HFF-Myc (cell line): ENCODE measurements around the gene GAL.

Source experiments
- DNase-seq: peaks from one replicate; pipeline ENCODE4 v3.0.0-alpha.2; 2011; ENCODE audit warnings: low read depth; ENCODE audit errors: extremely low read depth
- H3K4me3 ChIP-seq: replicated peaks from 2 replicates; pipeline ENCODE4 v1.5.1; 2011; ENCODE audit warnings: low read depth, mild to moderate bottlenecking, control low read depth, low read length
- TF ChIP-seq, protein P1 (sequence below): IDR thresholded peaks from 2 replicates; pipeline ENCODE4 v1.5.1; 2012; ENCODE audit warnings: mild to moderate bottlenecking, low read depth, low read length, control low read depth; ENCODE audit errors: missing control alignments

Gene GAL

DNA sequence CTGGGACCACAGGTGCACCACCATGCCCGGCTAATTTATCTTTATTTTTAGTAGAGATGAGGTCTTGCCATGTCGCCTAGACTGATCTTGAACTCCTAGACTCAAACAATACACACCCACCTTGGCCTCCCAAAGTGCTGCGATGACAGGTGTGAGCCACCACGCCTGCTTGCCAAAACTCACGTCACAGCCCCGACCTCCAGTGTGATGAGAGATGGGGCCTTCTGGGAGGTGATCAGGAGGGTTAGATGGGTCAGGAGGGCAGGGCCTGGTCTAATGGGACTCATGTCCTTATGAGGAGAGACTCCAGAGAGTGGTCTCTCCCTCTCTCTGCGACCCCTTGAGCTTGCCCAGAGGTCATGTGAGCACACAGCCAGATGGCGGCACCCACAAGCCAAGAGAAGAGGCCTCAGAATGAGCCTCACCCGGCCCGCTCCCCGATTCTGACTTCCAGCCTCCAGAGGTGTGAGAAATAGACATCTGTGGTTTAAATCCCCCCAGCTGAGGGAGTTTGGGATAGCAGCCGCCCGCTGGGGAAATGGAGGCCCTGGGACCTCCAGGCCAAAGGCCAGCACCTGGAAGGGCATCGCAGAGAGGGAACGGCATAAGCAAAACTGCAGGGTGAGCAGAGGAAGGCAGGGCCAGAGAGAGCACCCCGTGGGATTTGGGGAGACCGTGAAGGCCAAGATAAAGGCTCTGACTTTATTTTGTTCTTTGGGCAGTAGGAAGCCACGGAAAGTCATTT is 24.1 kb upstream of the GAL start:
- DNase-seq, result no peak
- TF ChIP-seq, protein P1, sequence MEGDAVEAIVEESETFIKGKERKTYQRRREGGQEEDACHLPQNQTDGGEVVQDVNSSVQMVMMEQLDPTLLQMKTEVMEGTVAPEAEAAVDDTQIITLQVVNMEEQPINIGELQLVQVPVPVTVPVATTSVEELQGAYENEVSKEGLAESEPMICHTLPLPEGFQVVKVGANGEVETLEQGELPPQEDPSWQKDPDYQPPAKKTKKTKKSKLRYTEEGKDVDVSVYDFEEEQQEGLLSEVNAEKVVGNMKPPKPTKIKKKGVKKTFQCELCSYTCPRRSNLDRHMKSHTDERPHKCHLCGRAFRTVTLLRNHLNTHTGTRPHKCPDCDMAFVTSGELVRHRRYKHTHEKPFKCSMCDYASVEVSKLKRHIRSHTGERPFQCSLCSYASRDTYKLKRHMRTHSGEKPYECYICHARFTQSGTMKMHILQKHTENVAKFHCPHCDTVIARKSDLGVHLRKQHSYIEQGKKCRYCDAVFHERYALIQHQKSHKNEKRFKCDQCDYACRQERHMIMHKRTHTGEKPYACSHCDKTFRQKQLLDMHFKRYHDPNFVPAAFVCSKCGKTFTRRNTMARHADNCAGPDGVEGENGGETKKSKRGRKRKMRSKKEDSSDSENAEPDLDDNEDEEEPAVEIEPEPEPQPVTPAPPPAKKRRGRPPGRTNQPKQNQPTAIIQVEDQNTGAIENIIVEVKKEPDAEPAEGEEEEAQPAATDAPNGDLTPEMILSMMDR, result no peak
- no peak overlapping the region for H3K4me3 ChIP-seq

DNA sequence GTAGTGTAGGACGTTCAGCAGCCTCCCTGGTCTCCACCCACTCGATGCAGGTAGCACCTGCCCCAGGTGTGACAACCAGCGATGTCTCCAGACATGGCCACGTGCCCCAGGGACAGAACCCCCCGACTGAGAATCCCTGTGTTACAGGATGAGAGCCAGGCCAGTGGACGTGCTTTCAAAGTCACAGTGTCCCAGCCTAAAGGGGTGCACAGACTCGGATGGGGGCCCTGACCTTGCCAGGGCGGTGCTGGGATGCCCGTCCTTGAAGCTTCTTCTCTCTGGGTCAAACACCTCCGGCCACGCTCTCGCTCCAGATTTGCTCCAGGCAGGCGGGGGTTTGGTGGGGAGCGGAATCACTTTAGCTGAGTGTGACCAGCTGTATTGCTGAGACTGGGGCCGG is 23.3 kb upstream of the GAL start:
- H3K4me3 ChIP-seq, result no peak overlapping the region
- no peak for DNase-seq
- TF ChIP-seq, protein P1, result no peak

DNA sequence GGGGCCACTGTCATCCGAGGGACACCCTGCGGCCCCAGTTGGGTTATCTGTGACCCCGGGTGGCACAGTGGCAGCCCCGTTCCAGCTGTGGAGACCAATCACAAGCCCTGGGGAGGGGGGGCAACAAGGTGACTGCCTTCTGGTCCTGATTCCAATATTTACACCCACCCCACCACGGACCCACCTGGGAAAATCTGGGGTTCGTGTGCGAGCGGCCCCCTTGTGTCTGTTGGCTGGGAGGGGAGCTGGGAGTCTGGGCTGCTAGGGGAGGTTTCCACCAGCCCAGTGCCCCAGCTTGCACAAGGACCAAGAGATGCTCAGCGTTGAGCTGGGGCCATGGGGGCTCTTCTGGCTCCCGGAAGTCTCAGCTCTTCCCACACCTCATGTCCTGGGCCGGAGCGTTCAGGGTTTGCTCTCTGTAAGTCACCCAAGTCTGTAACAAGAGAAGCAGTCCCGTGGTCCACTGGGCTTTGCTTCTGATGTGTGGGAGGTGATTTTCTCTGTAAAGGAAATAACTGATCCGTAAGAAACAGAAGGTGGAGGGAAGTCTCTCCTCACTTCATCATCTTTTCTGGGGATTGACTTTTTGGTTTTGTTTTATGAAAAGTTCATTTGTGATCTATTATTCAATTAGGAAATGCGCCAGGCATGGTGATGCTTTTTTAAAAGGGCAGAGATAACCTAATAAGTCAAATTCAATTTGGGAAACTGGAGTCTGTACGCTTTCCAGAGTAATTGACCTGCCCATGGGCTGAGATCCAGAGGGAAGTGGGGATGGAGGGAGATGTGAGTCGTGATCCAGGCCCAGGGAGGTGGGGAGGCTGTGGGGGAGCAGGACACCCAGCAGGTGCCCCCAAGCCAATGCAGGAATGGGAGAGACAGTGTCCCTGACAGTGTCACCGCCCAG is 22.4 kb upstream of the GAL start:
- TF ChIP-seq, protein P1, result no peak
- DNase-seq, result no peak
- H3K4me3 ChIP-seq, result no peak overlapping the region

DNA sequence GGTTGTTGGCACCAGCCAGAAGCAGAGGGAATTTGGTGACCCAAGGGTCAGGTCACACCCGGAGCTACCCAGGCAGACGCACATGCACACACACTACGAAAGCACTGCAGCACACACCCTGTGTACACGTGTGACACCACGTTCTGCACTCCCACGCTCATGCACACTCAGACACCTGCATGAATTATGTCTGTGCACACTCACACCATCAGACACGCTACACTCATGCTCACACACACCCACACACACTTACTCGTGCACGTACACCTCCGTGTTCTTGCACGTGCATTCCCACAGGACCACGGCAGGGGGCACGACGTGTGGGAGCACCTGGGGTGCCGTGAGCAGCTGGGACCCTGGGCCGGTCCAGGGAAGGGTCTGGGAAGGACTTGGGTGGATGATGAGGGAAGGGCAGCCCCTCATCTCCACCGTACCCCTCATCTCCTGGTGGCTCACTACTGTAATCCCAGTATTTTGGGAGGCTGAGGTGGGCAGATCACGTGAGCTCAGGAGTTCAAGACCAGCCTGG is 20.8 kb upstream of the GAL start:
- TF ChIP-seq, protein P1, result no peak
- DNase-seq, result no peak
- no peak overlapping the region for H3K4me3 ChIP-seq

DNA sequence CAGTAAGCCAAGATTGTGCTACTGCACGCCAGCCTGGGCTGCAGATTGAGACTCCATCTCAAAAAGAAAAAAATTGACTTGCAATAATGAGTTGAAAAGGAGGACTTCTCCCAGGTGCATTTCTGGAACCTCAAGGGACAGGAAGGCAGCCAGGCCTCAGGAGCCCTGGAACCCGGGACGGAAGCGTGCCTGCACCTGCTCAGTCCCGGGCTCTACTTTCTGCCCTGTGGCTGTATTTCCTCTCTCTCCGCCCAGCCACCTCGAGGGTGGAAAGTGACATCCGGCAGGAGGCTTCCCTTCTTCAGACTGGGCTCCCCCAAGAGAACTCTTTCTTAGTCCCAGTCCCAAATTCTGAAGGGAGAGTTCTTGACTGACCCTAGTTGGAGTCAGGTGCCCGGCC is 20.2 kb upstream of the GAL start:
- no peak for DNase-seq
- TF ChIP-seq, protein P1, result no peak
- H3K4me3 ChIP-seq, result no peak overlapping the region

DNA sequence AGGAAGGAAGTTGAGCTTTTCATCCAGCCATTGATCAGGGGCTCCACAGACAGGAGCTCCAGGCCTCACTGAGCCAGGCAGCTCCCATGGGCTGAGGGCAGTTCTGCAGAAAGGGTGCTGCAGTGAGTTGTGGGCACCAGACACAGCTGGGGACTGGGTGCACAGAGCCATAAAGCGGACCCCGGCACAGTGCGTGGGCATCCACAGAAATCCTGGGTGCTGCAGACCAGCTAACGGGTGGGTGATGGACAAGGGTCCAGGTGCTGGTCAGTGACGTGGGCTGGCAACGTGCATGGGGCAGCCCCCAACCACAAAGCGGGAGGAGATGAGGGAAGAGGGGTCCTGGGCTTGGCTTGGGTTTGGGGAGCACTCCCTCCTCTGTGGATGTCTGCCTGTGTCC is 19.4 kb upstream of the GAL start:
- DNase-seq, result no peak
- TF ChIP-seq, protein P1, result no peak

More for the DNA sequence above, 19.4 kb upstream of the GAL start:
- no peak overlapping the region for H3K4me3 ChIP-seq
